HG02884 (cell line): ENCODE measurements around the gene HELZ.
"Not testable (repeated sequence)": the region's sequence is repeated elsewhere in the genome, so short reads cannot be mapped to it uniquely, and the experiment has no call there.

Experiments
- ATAC-seq: cut with Tn5 transposase; IDR thresholded peaks from one replicate; pipeline ENCODE4 v1.9.1; 2021; ENCODE audit warnings: mild to moderate bottlenecking, moderate library complexity; ENCODE audit not compliant: unreplicated experiment

The HELZ gene

GRCh38 chr17:67245073-67245693, at the start of gene HELZ:
Gene HELZ (minus strand): TSS chr17:67245196. CDS start chr17:67218804, 26,392 bp downstream.
- ATAC-seq = peak; percentile 46

- peak; percentile 93 for ATAC-seq
These were observed 48.5 kb upstream of the HELZ start for GRCh38 chr17:67293251-67294203.

GRCh38 chr17:67290711-67291291, 45.8 kb upstream of the HELZ start:
- no peak for ATAC-seq

GRCh38 chr17:67290244-67290643, 45.2 kb upstream of the HELZ start:
- no peak for ATAC-seq

- ATAC-seq = no peak
These were observed 44.3 kb upstream of the HELZ start for GRCh38 chr17:67289181-67289876.

GRCh38 chr17:67286826-67287225, 41.8 kb upstream of the HELZ start:
- ATAC-seq = not testable (repeated sequence)

GRCh38 chr17:67285360-67285759, 40.4 kb upstream of the HELZ start:
- ATAC-seq = no peak

- no peak for ATAC-seq
These were observed 38.9 kb upstream of the HELZ start for GRCh38 chr17:67283731-67284516.

GRCh38 chr17:67281743-67282142, 36.7 kb upstream of the HELZ start:
- no peak for ATAC-seq

- no peak for ATAC-seq
These were observed 36.1 kb upstream of the HELZ start for GRCh38 chr17:67281053-67281452.

GRCh38 chr17:67280279-67280678, 35.3 kb upstream of the HELZ start:
- ATAC-seq = no peak

GRCh38 chr17:67279115-67279514, 34.1 kb upstream of the HELZ start:
- ATAC-seq = no peak

- ATAC-seq = no peak
These were observed 33.4 kb upstream of the HELZ start for GRCh38 chr17:67278363-67278762.

- no peak for ATAC-seq
These were observed 31.1 kb upstream of the HELZ start for GRCh38 chr17:67276075-67276474.

GRCh38 chr17:67274466-67274865, 29.5 kb upstream of the HELZ start:
- no peak for ATAC-seq

GRCh38 chr17:67273900-67274299, 28.9 kb upstream of the HELZ start:
- ATAC-seq = no peak

GRCh38 chr17:67272312-67273047, 27.5 kb upstream of the HELZ start:
- no peak for ATAC-seq

- ATAC-seq = not testable (repeated sequence)
These were observed 26.2 kb upstream of the HELZ start for GRCh38 chr17:67271187-67271586.

GRCh38 chr17:67270416-67270815, 25.4 kb upstream of the HELZ start:
- ATAC-seq = no peak

GRCh38 chr17:67266496-67266895, 21.5 kb upstream of the HELZ start:
- no peak for ATAC-seq
